ENCODE measurements around the gene PRR7. TPM values are rescaled to one million over a fixed set of nuclear protein-coding genes. Genes with fewer than 3 reads are reported as not detected.

The PRR7 gene
- total RNA-seq, 2 donors from 2014 or later, result 3.9 to 5.0 TPM

GRCh38 chr5:177504086-177505056, 57.8 kb downstream of the PRR7 start:
- no peaks in the 10 kb centered on the region for H3K4me1 ChIP-seq
- intact Hi-C loops (cut with DNase I), result loop anchor here (5.0 kb wide), 3 partner anchors 47 to 192 kb away; partner anchors contain the start of gene MXD3
- H3K9me3 ChIP-seq, result no peaks in the 10 kb centered on the region
- H3K27ac ChIP-seq, result no peak overlapping the region
- H3K36me3 ChIP-seq, result no peaks in the 10 kb centered on the region
- H3K9ac ChIP-seq (ENCODE audit: low read depth in 2 of 2, low read length in 2 of 2), result no peak overlapping the region
- no peak for TF ChIP-seq CTCF (IDR thresholded peaks at IDR 0.05)
- no peak overlapping the region for H3K4me3 ChIP-seq
- H3K27me3 ChIP-seq, result no peaks in the 10 kb centered on the region
- no peak for DNase-seq

- no peaks in the 10 kb centered on the region for H3K4me1 ChIP-seq
- H3K27me3 ChIP-seq, result no peaks in the 10 kb centered on the region
- intact Hi-C loops (cut with DNase I), result no loop called here
- no peak overlapping the region for H3K27ac ChIP-seq
- H3K9me3 ChIP-seq, result no peaks in the 10 kb centered on the region
- no peak for TF ChIP-seq CTCF (IDR thresholded peaks at IDR 0.05)
- no peak overlapping the region for H3K4me3 ChIP-seq
- H3K36me3 ChIP-seq, result no peaks in the 10 kb centered on the region
- H3K9ac ChIP-seq (ENCODE audit: low read depth in 2 of 2, low read length in 2 of 2), result no peak overlapping the region
- no peak for DNase-seq
Measured at GRCh38 chr5:177505075-177505474, 58.5 kb downstream of the PRR7 start.

Other genes with a start within 250 kb of the PRR7 start
- 10 to 100 TPM; 32.9 to 39.5 TPM for gene RAB24, start 143.1 kb upstream of the PRR7 start, total RNA-seq
- gene PRELID1, start 143.0 kb upstream of the PRR7 start, total RNA-seq, result 100 to 1,000 TPM; 245 to 396 TPM
- gene MXD3, start 134.9 kb upstream of the PRR7 start, total RNA-seq, result 10 to 100 TPM in 1 of 2 donors, 1 to 10 TPM in 1; 9.3 to 36.4 TPM
- gene LMAN2, start 95.1 kb upstream of the PRR7 start, total RNA-seq, result 100 to 1,000 TPM; 137 to 185 TPM
- 10 to 100 TPM in 1 of 2 donors, 1 to 10 TPM in 1; 9.1 to 10.1 TPM for gene RGS14, start 88.9 kb upstream of the PRR7 start, total RNA-seq
- gene SLC34A1, start 62.4 kb upstream of the PRR7 start, total RNA-seq, result not detected
- gene PFN3, start 46.2 kb upstream of the PRR7 start, total RNA-seq, result not detected
- 10 to 100 TPM; 14.7 to 34.0 TPM for gene F12, start 37.2 kb upstream of the PRR7 start, total RNA-seq
- gene GRK6, start 20.1 kb upstream of the PRR7 start, total RNA-seq, result 10 to 100 TPM; 38.0 to 64.4 TPM
- 10 to 100 TPM in 1 of 2 donors, 1 to 10 TPM in 1; 9.3 to 18.8 TPM for gene DBN1, start 26.8 kb downstream of the PRR7 start, total RNA-seq
- 10 to 100 TPM; 19.7 to 44.9 TPM for gene PDLIM7, start 50.8 kb downstream of the PRR7 start, total RNA-seq
- gene DOK3, start 63.0 kb downstream of the PRR7 start, total RNA-seq, result 1 to 10 TPM; 4.1 to 8.9 TPM
- gene DDX41, start 70.1 kb downstream of the PRR7 start, total RNA-seq, result 100 to 1,000 TPM in 1 of 2 donors, 10 to 100 TPM in 1; 84.3 to 134 TPM
- gene FAM193B, start 107.7 kb downstream of the PRR7 start, total RNA-seq, result 10 to 100 TPM; 39.4 to 78.6 TPM
- 100 to 1,000 TPM; 187 to 303 TPM for gene TMED9, start 145.4 kb downstream of the PRR7 start, total RNA-seq
- gene B4GALT7, start 153.3 kb downstream of the PRR7 start, total RNA-seq, result 10 to 100 TPM; 19.2 to 30.3 TPM

Data from colonic mucosa (tissue), 4 donors.